HCEC 1CT (cell line): Measurements from ENCODE around the gene EHMT1.

ENCODE experiments used
- DNase-seq: peaks from one replicate; pipeline ENCODE4 v3.0.0-alpha.2; 2017

The EHMT1 gene

GRCh38 chr9:137648396-137648795 is 29.6 kb downstream of the EHMT1 start:
- DNase-seq, result no peak

- DNase-seq, result no peak
Observed at GRCh38 chr9:137649553-137649952, 30.7 kb downstream of the EHMT1 start.

- DNase-seq, result no peak
Observed at GRCh38 chr9:137650259-137650658, 31.5 kb downstream of the EHMT1 start.

- no peak for DNase-seq
Observed at GRCh38 chr9:137650779-137651178, 32.0 kb downstream of the EHMT1 start.

- DNase-seq, result no peak
Observed at GRCh38 chr9:137656416-137656815, 37.6 kb downstream of the EHMT1 start.

GRCh38 chr9:137657606-137658005 is 38.8 kb downstream of the EHMT1 start:
- no peak for DNase-seq

- no peak for DNase-seq
Observed at GRCh38 chr9:137658781-137659180, 40.0 kb downstream of the EHMT1 start.

- no peak for DNase-seq
Observed at GRCh38 chr9:137660144-137660543, 41.3 kb downstream of the EHMT1 start.

GRCh38 chr9:137663584-137663983 is 44.8 kb downstream of the EHMT1 start:
- DNase-seq, result no peak

GRCh38 chr9:137664676-137665075 is 45.9 kb downstream of the EHMT1 start:
- no peak for DNase-seq

- DNase-seq, result no peak
Observed at GRCh38 chr9:137665226-137665625, 46.4 kb downstream of the EHMT1 start.

GRCh38 chr9:137665697-137666512 is 47.1 kb downstream of the EHMT1 start:
- no peak for DNase-seq

GRCh38 chr9:137666513-137666822 is 47.7 kb downstream of the EHMT1 start:
- no peak for DNase-seq

GRCh38 chr9:137666955-137667670 is 48.3 kb downstream of the EHMT1 start:
- DNase-seq, result no peak

GRCh38 chr9:137668203-137668602 is 49.4 kb downstream of the EHMT1 start:
- no peak for DNase-seq

GRCh38 chr9:137669261-137669672 is 50.5 kb downstream of the EHMT1 start:
- DNase-seq, result no peak

GRCh38 chr9:137670391-137671195 is 51.8 kb downstream of the EHMT1 start:
- DNase-seq, result no peak

- DNase-seq, result no peak
Observed at GRCh38 chr9:137671196-137671538, 52.4 kb downstream of the EHMT1 start.

- no peak for DNase-seq
Observed at GRCh38 chr9:137671721-137672120, 52.9 kb downstream of the EHMT1 start.

- DNase-seq, result peak; percentile 62
Observed at GRCh38 chr9:137672907-137673791, 54.3 kb downstream of the EHMT1 start.

GRCh38 chr9:137673886-137674285 is 55.1 kb downstream of the EHMT1 start:
- no peak for DNase-seq

GRCh38 chr9:137674307-137674975 is 55.6 kb downstream of the EHMT1 start:
- no peak for DNase-seq
